ENCODE data around the gene ALOXE3. TPM values are rescaled to one million over a fixed set of nuclear protein-coding genes. Genes with fewer than 3 reads are reported as not detected.

ALOXE3 gene
- total RNA-seq, 2 experiments from 2014 or later, result 0.09 TPM; not detected in 1

GRCh38 chr17:8046306-8046928 is 71.9 kb downstream of the ALOXE3 start:
- H3K9me3 Mint-ChIP-seq, result no peaks in the 10 kb centered on the region
- peaks cover 2% of the 10 kb centered on the region for H3K27me3 Mint-ChIP-seq
- ChIA-PET CTCF (interaction anchor here (1.3 to 2.6 kb wide), 4 partner anchors 11 to 29 kb away, joined by 5 to 16 read pairs (median 6); no protein-coding TSS in a partner anchor), POLR2A (no interaction called here)
- H3K4me3 Mint-ChIP-seq, result no peak overlapping the region
- H3K27ac Mint-ChIP-seq, result no peak overlapping the region
- intact Hi-C loops (cut with micrococcal nuclease), result no loop called here
- no peak for DNase-seq
- no peak for TF ChIP-seq CTCF (IDR thresholded peaks at IDR 0.05)
- no peaks in the 10 kb centered on the region for H3K4me1 Mint-ChIP-seq (ENCODE audit: low read depth)
- no peaks in the 10 kb centered on the region for H3K36me3 Mint-ChIP-seq (ENCODE audit: low read depth)
- ATAC-seq, result no peak

Small RNA genes lying within 50 kb of the gene (microRNA-seq; reads per million reads assigned to microRNA genes)
- not detected for gene MIR4314 (ENCODE audit: borderline microRNAs expressed, borderline replicate concordance)
- gene MIR6883 (ENCODE audit: borderline microRNAs expressed, borderline replicate concordance), result not detected

Other genes with a start within 250 kb of the ALOXE3 start
- 100 to 1,000 TPM; 130 to 139 TPM for gene CHD3, start 229.7 kb downstream of the ALOXE3 start, total RNA-seq
- gene RNF227, start 202.2 kb downstream of the ALOXE3 start, total RNA-seq, result 1 to 10 TPM; 5.1 to 5.2 TPM
- 1 to 10 TPM; 7.2 to 7.6 TPM for gene KCNAB3, start 188.7 kb downstream of the ALOXE3 start, total RNA-seq
- 100 to 1,000 TPM; 140 to 143 TPM for gene TRAPPC1, start 186.6 kb downstream of the ALOXE3 start, total RNA-seq
- 10 to 100 TPM; 48.4 to 54.1 TPM for gene CNTROB, start 186.3 kb downstream of the ALOXE3 start, total RNA-seq
- gene GUCY2D, start 115.9 kb downstream of the ALOXE3 start, total RNA-seq, result not detected
- gene ALOX15B, start 79.5 kb downstream of the ALOXE3 start, total RNA-seq, result under 1 TPM in 1 of 2 experiments, not detected in 1; 0.16 TPM
- gene ALOX12B, start 30.8 kb downstream of the ALOXE3 start, total RNA-seq, result 1 to 10 TPM; 4.3 to 5.2 TPM
- 1 to 10 TPM; 4.0 to 4.9 TPM for gene HES7, start 5.6 kb upstream of the ALOXE3 start, total RNA-seq
- 100 to 1,000 TPM; 123 to 129 TPM for gene PER1, start 33.9 kb upstream of the ALOXE3 start, total RNA-seq
- 10 to 100 TPM; 30.0 to 33.7 TPM for gene VAMP2, start 44.4 kb upstream of the ALOXE3 start, total RNA-seq
- 10 to 100 TPM; 33.4 to 35.9 TPM for gene TMEM107, start 57.9 kb upstream of the ALOXE3 start, total RNA-seq
- gene BORCS6, start 71.7 kb upstream of the ALOXE3 start, total RNA-seq, result 1 to 10 TPM; 5.5 to 6.2 TPM
- 100 to 1,000 TPM; 170 to 174 TPM for gene AURKB, start 92.1 kb upstream of the ALOXE3 start, total RNA-seq
- 10 to 100 TPM; 53.0 to 60.3 TPM for gene CTC1, start 129.5 kb upstream of the ALOXE3 start, total RNA-seq
- 100 to 1,000 TPM; 152 to 157 TPM for gene PFAS, start 130.8 kb upstream of the ALOXE3 start, total RNA-seq
- gene RANGRF, start 170.2 kb upstream of the ALOXE3 start, total RNA-seq, result 10 to 100 TPM; 44.1 to 47.8 TPM
- 1 to 10 TPM; 2.1 to 3.0 TPM for gene SLC25A35, start 176.9 kb upstream of the ALOXE3 start, total RNA-seq
- not detected for gene ARHGEF15, start 191.7 kb upstream of the ALOXE3 start, total RNA-seq
- not detected for gene ODF4, start 221.3 kb upstream of the ALOXE3 start, total RNA-seq